RWPE2 (cell line): ENCODE measurements around the gene KCNJ14.
A peak's percentile ranks its signal among the peaks of the same experiment; 100 is the strongest.

Experiments
- ATAC-seq: fragments of 200-7000 bp; cut with Tn5 transposase; 3 replicates; pipeline ENCODE4 v1.9.1; 2021; ENCODE audit warnings: low read depth
- DNase-seq: peaks from one replicate; pipeline ENCODE4 v3.0.0-alpha.2; 2020; ENCODE audit warnings: low spot score
- H3K27ac ChIP-seq: fragments of 450-650 bp; 2 replicates; pipeline ENCODE4 v1.5.1; 2017; ENCODE audit warnings: mild to moderate bottlenecking; ENCODE audit not compliant: poor library complexity, severe bottlenecking
- H3K27me3 ChIP-seq: fragments of 250-450 bp; sonication (Bioruptor Pico); 2 replicates; pipeline ENCODE4 v1.5.1; 2021; ENCODE audit warnings: mild to moderate bottlenecking, moderate library complexity; ENCODE audit not compliant: insufficient read depth, poor library complexity, severe bottlenecking
- H3K36me3 ChIP-seq: fragments of 250-450 bp; sonication (Bioruptor Pico); 2 replicates; pipeline ENCODE4 v1.5.1; 2020; ENCODE audit warnings: low read depth, mild to moderate bottlenecking, moderate library complexity
- H3K4me1 ChIP-seq: fragments of 250-450 bp; sonication (Bioruptor Pico); 2 replicates; pipeline ENCODE4 v1.5.1; 2021; ENCODE audit warnings: mild to moderate bottlenecking, moderate library complexity; ENCODE audit not compliant: insufficient read depth, poor library complexity, severe bottlenecking
- H3K4me3 ChIP-seq: fragments of 250-450 bp; sonication (Bioruptor Pico); 2 replicates; pipeline ENCODE4 v1.5.1; 2021; ENCODE audit warnings: mild to moderate bottlenecking, moderate library complexity; ENCODE audit not compliant: severe bottlenecking
- H3K9me3 ChIP-seq: fragments of 250-450 bp; sonication (Bioruptor Pico); 2 replicates; pipeline ENCODE4 v1.5.1; 2021; ENCODE audit warnings: mild to moderate bottlenecking, moderate library complexity; ENCODE audit not compliant: severe bottlenecking
- CTCF ChIP-seq: fragments of 450-650 bp; IDR thresholded peaks from one replicate; pipeline ENCODE4 v1.5.1; 2017; ENCODE audit warnings: mild to moderate bottlenecking, moderate library complexity; ENCODE audit not compliant: poor library complexity, severe bottlenecking

The KCNJ14 gene

GRCh38 chr19:48499316-48500090, 44.1 kb downstream of the KCNJ14 start:
- Histone ChIP-seq H3K4me1 (peaks cover under 1% of the 10 kb centered on the region), H3K4me3 (no peak overlapping the region), H3K9me3 (no peaks in the 10 kb centered on the region), H3K27me3 (no peaks in the 10 kb centered on the region), H3K27ac (no peak overlapping the region), H3K36me3 (no peaks in the 10 kb centered on the region)
- DNase-seq: peak; percentile 55
- TF ChIP-seq CTCF: no peak
- no peak for ATAC-seq

- Histone ChIP-seq H3K4me1 (no peaks in the 10 kb centered on the region), H3K36me3 (no peaks in the 10 kb centered on the region), H3K9me3 (no peaks in the 10 kb centered on the region), H3K4me3 (peak overlapping the region; percentile 52), H3K27ac (peak overlapping the region; percentile 57), H3K27me3 (no peaks in the 10 kb centered on the region)
- peak; percentile 66 for DNase-seq
- ATAC-seq: peak; percentile 1; the same call in 2 of the 3 replicates
- no peak for TF ChIP-seq CTCF
Measured at GRCh38 chr19:48500830-48501493, 45.6 kb downstream of the KCNJ14 start.

DNA sequence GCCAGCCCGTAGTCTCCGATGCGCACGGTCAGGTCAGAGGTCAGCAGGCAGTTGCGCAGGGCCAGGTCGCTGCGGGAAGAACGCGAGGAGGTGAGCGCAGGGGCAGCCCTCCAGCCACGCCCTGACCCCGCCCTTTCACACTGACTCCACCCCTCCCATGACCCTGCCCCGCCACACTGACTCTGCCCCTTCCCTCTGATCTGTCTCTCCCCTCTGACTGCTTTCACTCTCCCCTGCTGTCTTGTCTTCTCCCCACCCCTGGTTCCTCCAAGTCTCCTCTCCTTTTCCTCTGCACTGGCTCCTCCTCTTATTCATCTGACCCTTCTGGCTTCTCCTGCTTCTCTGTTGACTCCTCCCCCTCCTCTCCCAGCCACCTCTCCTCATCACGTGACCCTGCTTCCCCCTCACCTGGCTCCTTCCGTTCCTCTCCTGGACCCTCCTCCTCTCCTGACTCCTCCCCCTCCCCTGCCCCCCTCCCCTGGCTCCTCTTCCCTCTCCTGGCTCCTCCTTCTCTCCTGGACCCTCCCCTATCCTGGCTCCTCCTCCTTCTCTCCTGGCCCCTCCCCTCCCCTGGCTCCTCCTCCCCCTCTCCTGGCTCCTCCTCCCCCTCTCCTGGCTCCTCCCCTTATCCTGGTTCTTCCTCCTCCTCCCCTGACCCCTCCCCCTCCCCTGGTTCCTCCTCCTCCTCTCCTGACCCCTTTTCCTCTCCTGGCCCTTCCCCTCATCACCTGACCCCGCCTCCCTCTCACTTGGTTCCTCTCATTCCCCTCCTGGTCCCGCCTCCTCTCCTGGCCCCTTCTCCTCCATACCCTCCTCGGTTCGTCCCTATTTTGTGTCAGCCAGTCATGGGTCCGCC, 46.3 kb downstream of the KCNJ14 start:
- Histone ChIP-seq H3K27ac (peak overlapping the region; percentile 57), H3K36me3 (no peaks in the 10 kb centered on the region), H3K27me3 (no peaks in the 10 kb centered on the region), H3K4me1 (no peaks in the 10 kb centered on the region), H3K9me3 (no peaks in the 10 kb centered on the region), H3K4me3 (peak overlapping the region; percentile 52)
- ATAC-seq (peak; percentile 83), DNase-seq (peak; percentile 99)
- TF ChIP-seq CTCF: no peak

GRCh38 chr19:48502350-48503018, 47.1 kb downstream of the KCNJ14 start:
- no peak for ATAC-seq
- H3K27ac ChIP-seq: peak overlapping the region; percentile 10

More at GRCh38 chr19:48502350-48503018, 47.1 kb downstream of the KCNJ14 start:
- Histone ChIP-seq H3K9me3 (no peaks in the 10 kb centered on the region), H3K27me3 (no peaks in the 10 kb centered on the region), H3K36me3 (no peaks in the 10 kb centered on the region), H3K4me1 (no peaks in the 10 kb centered on the region), H3K4me3 (peak overlapping the region; percentile 11)
- no peak for TF ChIP-seq CTCF
- no peak for DNase-seq
